Measurements from ENCODE around the gene NUBP2. TPM values are rescaled to one million over a fixed set of nuclear protein-coding genes. Genes with fewer than 3 reads are reported as not detected.

The NUBP2 gene
- total RNA-seq, 1 experiment from 2014 or later = 69.4 TPM

GRCh38 chr16:1734816-1735215 is 47.9 kb upstream of the NUBP2 start:
- no peak overlapping the region for H4K5ac ChIP-seq (ENCODE audit: insufficient read length, low read depth, low read length)
- H3K36me3 Mint-ChIP-seq (ENCODE audit: insufficient read depth in 1 of 3, low read depth in 3 of 3) = peaks cover 0 to 7% (median 6%) of the 10 kb centered on the region in 3 experiments; a peak in 5 of 7 replicates
- no peak overlapping the region for H3K9ac ChIP-seq (ENCODE audit: extremely low read depth, insufficient read length, low read length)
- H3K27me3 Mint-ChIP-seq (ENCODE audit: low read depth) = no peaks in the 10 kb centered on the region
- no peaks in the 10 kb centered on the region for H3K9me3 Mint-ChIP-seq
- peaks cover 15% of the 10 kb centered on the region for H3K9me3 ChIP-seq (ENCODE audit: control insufficient read depth, low read depth, low read length)
- peak overlapping the region in 1 of 3 experiments; percentile 57; a peak in 1 of 7 replicates for H3K27ac Mint-ChIP-seq
- DNase-seq = no peak
- no peak overlapping the region for H3K23ac ChIP-seq (ENCODE audit: insufficient read length, low read depth, low read length)
- H3K23me2 ChIP-seq (ENCODE audit: insufficient read length, low read depth, low read length, poor library complexity, severe bottlenecking) = no peaks in the 10 kb centered on the region
- no peak overlapping the region for H2AFZ ChIP-seq (ENCODE audit: low read length)
- no peak overlapping the region for H4K8ac ChIP-seq (replicated peaks; ENCODE audit: insufficient read length, low read depth, low read length)
- no CpG with 5 or more reads among the region's 22 CpGs for WGBS (ENCODE audit: extremely low coverage, insufficient read length, low lambda C conversion rate)
- H3K27me3 ChIP-seq (ENCODE audit: insufficient read depth, low read length) = no peaks in the 10 kb centered on the region
- H2BK15ac ChIP-seq (ENCODE audit: low read depth, low read length) = no peak overlapping the region
- no peak overlapping the region for H3K18ac ChIP-seq (ENCODE audit: insufficient read length, low read depth, low read length)
- H2AK5ac ChIP-seq (ENCODE audit: insufficient read length, low read length) = no peak overlapping the region
- no peak for TF ChIP-seq CTCF (conservative IDR thresholded peaks at IDR 0.05)
- H3K4me1 Mint-ChIP-seq = no peaks in the 10 kb centered on the region
- H3K14ac ChIP-seq (ENCODE audit: insufficient read depth, low read length) = no peak overlapping the region
- H3K4me3 Mint-ChIP-seq = no peak overlapping the region
- no peak overlapping the region for H3K27ac ChIP-seq (ENCODE audit: insufficient read length, low read depth, low read length)
- no peak overlapping the region for H3K4ac ChIP-seq (ENCODE audit: low read depth, low read length)
- no peak overlapping the region for H2BK20ac ChIP-seq (ENCODE audit: low read depth, low read length, poor library complexity, severe bottlenecking)
- H2BK5ac ChIP-seq (ENCODE audit: insufficient read length, low read length) = no peak overlapping the region
- no peak overlapping the region for H3T11ph ChIP-seq (ENCODE audit: low read length)
- no peak overlapping the region for H3K4me2 ChIP-seq (ENCODE audit: insufficient read depth, insufficient read length, low read length)
- no peak overlapping the region for H3K56ac ChIP-seq (ENCODE audit: insufficient read length, low read depth, low read length)
- H3K79me1 ChIP-seq (ENCODE audit: insufficient read depth, low read depth, low read length, poor library complexity, severe bottlenecking) = no peaks in the 10 kb centered on the region
- no peaks in the 10 kb centered on the region for H4K20me1 ChIP-seq (ENCODE audit: control insufficient read depth, insufficient read depth, insufficient read length)
- no peak overlapping the region for H4K91ac ChIP-seq (ENCODE audit: insufficient read length, low read depth, low read length)
- no peak overlapping the region for H2BK120ac ChIP-seq (ENCODE audit: low read depth, low read length, poor library complexity, severe bottlenecking)
- H2BK12ac ChIP-seq (ENCODE audit: insufficient read length, low read depth, low read length) = no peak overlapping the region
- H3K4me1 ChIP-seq (ENCODE audit: insufficient read depth, low read length) = no peaks in the 10 kb centered on the region
- H3K79me2 ChIP-seq (ENCODE audit: insufficient read depth, low read length) = no peaks in the 10 kb centered on the region

Data from H9 (cell line).